Measurements from ENCODE around the gene ADAM12. TPM values are rescaled to one million over a fixed set of nuclear protein-coding genes. Genes with fewer than 3 reads are reported as not detected.

The ADAM12 gene
- total and polyA plus RNA-seq, 2 experiments from 2014 or later, result 0.13 to 0.87 TPM

- TF ChIP-seq ZNF462 (CRISPR knock-in tag; IDR thresholded peaks at IDR 0.05) (no peak), EZH2 (IDR thresholded peaks at IDR 0.05; ENCODE audit: low read depth, unreplicated experiment) (no peak), CREB1 (CRISPR knock-in tag; IDR thresholded peaks at IDR 0.05; ENCODE audit: low read depth) (no peak), ZNF114 (CRISPR knock-in tag; IDR thresholded peaks at IDR 0.05) (no peak), POLR2AphosphoS5 (IDR thresholded peaks at IDR 0.05; ENCODE audit: low read depth) (no peak)
These were observed 259.3 kb downstream of the ADAM12 start (continued) for GRCh38 chr10:126129026-126129425.

- Histone ChIP-seq H3K79me2 (replicated peaks; ENCODE audit: insufficient read depth) (no peaks in the 10 kb centered on the region), H3K9me2 (ENCODE audit: insufficient read depth) (peaks cover 12% of the 10 kb centered on the region), H3K4me3 (no peak overlapping the region), H3K27ac (ENCODE audit: low read depth) (no peak overlapping the region), H3K4me2 (no peak overlapping the region), H4K20me1 (replicated peaks; ENCODE audit: insufficient read depth) (no peaks in the 10 kb centered on the region), H2AFZ (no peak overlapping the region), H3K27me3 (ENCODE audit: insufficient read depth) (peaks cover 5% of the 10 kb centered on the region; the same call in 1 of the 2 replicates), H3K4me1 (ENCODE audit: insufficient read depth) (peaks cover 9% of the 10 kb centered on the region), H3F3A (replicated peaks; ENCODE audit: low read depth) (no peaks in the 10 kb centered on the region), H3K36me3 (ENCODE audit: insufficient read depth) (no peaks in the 10 kb centered on the region)
- Mint-ChIP-seq H3K27me3 (ENCODE audit: insufficient read depth, low read depth, poor library complexity) (peaks cover 17% of the 10 kb centered on the region), H3K4me1 (peaks cover 11% of the 10 kb centered on the region; the same call in 2 of the 3 replicates), H3K4me3 (no peak overlapping the region), H3K27ac (no peak overlapping the region), H3K36me3 (ENCODE audit: low read depth) (no peaks in the 10 kb centered on the region; the same call in 2 of the 3 replicates), H3K9me3 (peaks cover 2% of the 10 kb centered on the region)
- no peak for ATAC-seq
- TF ChIP-seq ZNF462 (CRISPR knock-in tag; IDR thresholded peaks at IDR 0.05), result no peak
- no peak for TF ChIP-seq EZH2phosphoT487 (IDR thresholded peaks at IDR 0.05; ENCODE audit: unreplicated experiment)
- TF ChIP-seq, protein P1, sequence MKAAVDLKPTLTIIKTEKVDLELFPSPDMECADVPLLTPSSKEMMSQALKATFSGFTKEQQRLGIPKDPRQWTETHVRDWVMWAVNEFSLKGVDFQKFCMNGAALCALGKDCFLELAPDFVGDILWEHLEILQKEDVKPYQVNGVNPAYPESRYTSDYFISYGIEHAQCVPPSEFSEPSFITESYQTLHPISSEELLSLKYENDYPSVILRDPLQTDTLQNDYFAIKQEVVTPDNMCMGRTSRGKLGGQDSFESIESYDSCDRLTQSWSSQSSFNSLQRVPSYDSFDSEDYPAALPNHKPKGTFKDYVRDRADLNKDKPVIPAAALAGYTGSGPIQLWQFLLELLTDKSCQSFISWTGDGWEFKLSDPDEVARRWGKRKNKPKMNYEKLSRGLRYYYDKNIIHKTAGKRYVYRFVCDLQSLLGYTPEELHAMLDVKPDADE (IDR thresholded peaks at IDR 0.05), result no peak
- no peak for TF ChIP-seq CREB1 (CRISPR knock-in tag; IDR thresholded peaks at IDR 0.05; ENCODE audit: low read depth)
- TF ChIP-seq EZH2 (IDR thresholded peaks at IDR 0.05; ENCODE audit: low read depth, unreplicated experiment), result no peak
- no peak for TF ChIP-seq ZNF331 (CRISPR knock-in tag; IDR thresholded peaks at IDR 0.05; ENCODE audit: low read depth)
- no peak for TF ChIP-seq NANOG (IDR thresholded peaks at IDR 0.05; ENCODE audit: borderline replicate concordance)
- DNase-seq (ENCODE audit: low spot score), result no peak
These were observed 259.7 kb downstream of the ADAM12 start for GRCh38 chr10:126128581-126128980.
